H1 (cell line): ENCODE results near the gene MEIOB. TPM values are rescaled to one million over a fixed set of nuclear protein-coding genes. Genes with fewer than 3 reads are reported as not detected.

Source experiments
- CTCF ChIA-PET: fragments of 300-600 bp; sonication (Branson Sonifier 250); formaldehyde crosslinking; loops from one replicate; lab custom pipeline; 2021; ENCODE audit not compliant: partially characterized antibody; lab: Charles Lee
- POLR2A ChIA-PET: fragments of 300-600 bp; sonication (Branson Sonifier 250); formaldehyde crosslinking; loops from one replicate; lab custom pipeline; 2021; ENCODE audit warnings: inconsistent platforms; ENCODE audit not compliant: partially characterized antibody; lab: Charles Lee
- DNase-seq, 2 experiments: peaks; one replicate each; pipeline versions ENCODE4 v3.0.0 to v3.0.0-alpha.2; 2010 to 2022; ENCODE audit warnings: low spot score in 2 of 2, low read depth in 1 of 2, mixed read lengths in 1 of 2
- FAIRE-seq: peaks from 2 replicates; lab custom pipeline; 2011; peaks lifted over from hg19 to GRCh38; lab: Jason Lieb, UNC
- H2AFZ ChIP-seq: 2 replicates; pipeline ENCODE4 v1.8.1; 2012; ENCODE audit warnings: low read length, inconsistent platforms
- H2AK5ac ChIP-seq: 2 replicates; pipeline ENCODE4 v1.6.1; 2013; ENCODE audit warnings: low read depth, low read length
- H2BK120ac ChIP-seq: replicated peaks from 2 replicates; pipeline ENCODE3; 2013; ENCODE audit warnings: low read depth, low read length, inconsistent platforms
- H2BK12ac ChIP-seq: 2 replicates; pipeline ENCODE4 v1.6.1; 2013; ENCODE audit warnings: low read depth, low read length
- H2BK15ac ChIP-seq: 2 replicates; pipeline ENCODE4 v1.6.1; 2013; ENCODE audit warnings: low read length
- H2BK20ac ChIP-seq: 2 replicates; pipeline ENCODE4 v1.6.1; 2013; ENCODE audit warnings: low read length
- H2BK5ac ChIP-seq: 2 replicates; pipeline ENCODE4 v1.6.1; 2013; ENCODE audit warnings: low read depth, low read length
- H3K14ac ChIP-seq: 2 replicates; pipeline ENCODE4 v1.6.1; 2013; ENCODE audit warnings: inconsistent platforms; ENCODE audit not compliant: insufficient read length
- H3K18ac ChIP-seq: 2 replicates; pipeline ENCODE4 v1.6.1; 2013; ENCODE audit warnings: low read length; ENCODE audit errors: extremely low read depth
- H3K23ac ChIP-seq: 2 replicates; pipeline ENCODE4 v1.6.1; 2013; ENCODE audit warnings: inconsistent platforms; ENCODE audit not compliant: insufficient read length
- H3K23me2 ChIP-seq: 2 replicates; pipeline ENCODE4 v1.6.1; 2013; ENCODE audit warnings: low read depth, low read length
- H3K27ac ChIP-seq: 2 replicates; pipeline ENCODE4 v1.6.1; 2011; ENCODE audit warnings: low read depth, low read length, inconsistent platforms
- H3K27me3 ChIP-seq, 4 experiments: replicated peaks in 1 of 4; 1 replicate in 1 of 4; 2 replicates in 3 of 4; pipeline versions ENCODE4 v1.6.1 to v1.8.1; 2011 to 2013; ENCODE audit warnings: low read length in 3 of 4, mild to moderate bottlenecking in 3 of 4, inconsistent platforms in 2 of 4, mixed read lengths in 2 of 4, moderate library complexity in 1 of 4; ENCODE audit not compliant: control insufficient read depth in 3 of 4, insufficient read depth in 3 of 4; ENCODE audit errors: extremely low read depth in 1 of 4
- H3K36me3 ChIP-seq, 4 experiments: 2 replicates each; pipeline versions ENCODE4 v1.6.1 to v1.8.1; 2011 to 2013; ENCODE audit warnings: mild to moderate bottlenecking in 4 of 4, low read length in 3 of 4, moderate library complexity in 2 of 4, control low read depth in 1 of 4, inconsistent platforms in 1 of 4; ENCODE audit not compliant: insufficient read depth in 4 of 4, control insufficient read depth in 2 of 4
- H3K4ac ChIP-seq: replicated peaks from 2 replicates; pipeline ENCODE3; 2013; ENCODE audit warnings: low read length, low read depth, mixed read lengths, inconsistent platforms; ENCODE audit not compliant: insufficient read length
- H3K4me1 ChIP-seq, 4 experiments: replicated peaks in 1 of 4; 1 replicate in 1 of 4; 2 replicates in 3 of 4; pipeline versions ENCODE4 v1.6.1 to v1.8.1; 2011 to 2013; ENCODE audit warnings: low read length in 3 of 4, inconsistent platforms in 2 of 4, mixed read lengths in 1 of 4; ENCODE audit not compliant: insufficient read depth in 4 of 4, control insufficient read depth in 3 of 4
- H3K4me2 ChIP-seq, 2 experiments: 2 replicates each; pipeline versions ENCODE4 v1.6.1 to v1.8.1; 2011 to 2013; ENCODE audit warnings: low read depth in 2 of 2, low read length in 2 of 2, control low read depth in 1 of 2, inconsistent platforms in 1 of 2, mild to moderate bottlenecking in 1 of 2; ENCODE audit not compliant: insufficient read depth in 1 of 2
- H3K4me3 ChIP-seq, 4 experiments: fragments of 200-600, 300-600 bp in 1 of 4; sonication (generic), shearing (Covaris generic), sonication (Bioruptor Twin) in 1 of 4; 2 replicates each; pipeline versions ENCODE4 v1.5.1 to v1.8.1; 2011 to 2016; ENCODE audit warnings: low read length in 4 of 4, low read depth in 3 of 4, control low read depth in 2 of 4, inconsistent platforms in 2 of 4, mild to moderate bottlenecking in 2 of 4, mixed read lengths in 1 of 4, moderate library complexity in 1 of 4; ENCODE audit not compliant: insufficient read depth in 2 of 4; ENCODE audit errors: extremely low read depth in 1 of 4
- H3K56ac ChIP-seq: replicated peaks from 2 replicates; pipeline ENCODE3; 2013; ENCODE audit warnings: low read depth, mild to moderate bottlenecking, mixed read lengths, low read length, inconsistent platforms; ENCODE audit not compliant: insufficient read length
- H3K79me1 ChIP-seq: 2 replicates; pipeline ENCODE4 v1.6.1; 2013; ENCODE audit warnings: low read depth, low read length, control low read depth
- H3K79me2 ChIP-seq, 2 experiments: 2 replicates each; pipeline versions ENCODE4 v1.6.1 to v1.8.1; 2012 to 2013; ENCODE audit warnings: low read length in 2 of 2, mild to moderate bottlenecking in 2 of 2, inconsistent platforms in 1 of 2; ENCODE audit not compliant: insufficient read depth in 2 of 2, control insufficient read depth in 1 of 2
- H3K9ac ChIP-seq, 4 experiments: replicated peaks in 1 of 4; 1 replicate in 1 of 4; 2 replicates in 3 of 4; pipeline versions ENCODE4 v1.6.1 to v1.8.1; 2011 to 2013; ENCODE audit warnings: low read depth in 3 of 4, low read length in 3 of 4, control low read depth in 2 of 4, mild to moderate bottlenecking in 2 of 4, moderate library complexity in 2 of 4, inconsistent platforms in 1 of 4; ENCODE audit errors: extremely low read depth in 1 of 4
- H3K9me3 ChIP-seq, 2 experiments: 2 replicates each; pipeline versions ENCODE4 v1.6.1 to v1.8.1; 2012 to 2013; ENCODE audit warnings: mild to moderate bottlenecking in 2 of 2, moderate library complexity in 2 of 2, control low read depth in 1 of 2, inconsistent platforms in 1 of 2, low read depth in 1 of 2, low read length in 1 of 2, mixed read lengths in 1 of 2; ENCODE audit not compliant: insufficient read depth in 2 of 2
- H4K20me1 ChIP-seq, 2 experiments: replicated peaks in 1 of 2; 2 replicates each; pipeline versions ENCODE3 to v1.8.1; 2011 to 2013; ENCODE audit warnings: inconsistent platforms in 2 of 2, low read length in 2 of 2, mild to moderate bottlenecking in 1 of 2; ENCODE audit not compliant: insufficient read depth in 2 of 2, control insufficient read depth in 1 of 2
- H4K5ac ChIP-seq: 2 replicates; pipeline ENCODE4 v1.6.1; 2013; ENCODE audit warnings: low read length, low read depth, mixed read lengths, inconsistent platforms; ENCODE audit not compliant: insufficient read length
- H4K8ac ChIP-seq: 2 replicates; pipeline ENCODE4 v1.8.0; 2013; ENCODE audit warnings: mild to moderate bottlenecking, moderate library complexity, low read length, inconsistent platforms; ENCODE audit not compliant: insufficient read depth; ENCODE audit errors: extremely low read depth
- H4K91ac ChIP-seq: replicated peaks from 2 replicates; pipeline ENCODE3; 2013; ENCODE audit warnings: low read length, mixed read lengths, inconsistent platforms; ENCODE audit not compliant: insufficient read length
- ASH2L ChIP-seq: fragments of 200-600, 300-600 bp; sonication (generic); IDR thresholded peaks from one replicate; pipeline ENCODE4 v1.7.1; 2017; ENCODE audit warnings: low read length
- ATF2 ChIP-seq: IDR thresholded peaks from 2 replicates; pipeline ENCODE4 v1.6.1; 2012; ENCODE audit warnings: low read length, inconsistent platforms
- BCL11A ChIP-seq, 2 experiments: IDR thresholded peaks; one replicate each; pipeline ENCODE4 v1.6.1; 2011; ENCODE audit warnings: low read depth in 2 of 2, low read length in 2 of 2, mild to moderate bottlenecking in 2 of 2
- CBX5 ChIP-seq: fragments of 300-800, 300-1000 bp; sonication (generic); IDR thresholded peaks from 2 replicates; pipeline ENCODE4 v1.7.1; 2016; ENCODE audit warnings: antibody characterized with exemption, low read length, low read depth
- CEBPB ChIP-seq: IDR thresholded peaks from 2 replicates; pipeline ENCODE4 v1.6.1; 2012; ENCODE audit warnings: low read depth, low read length
- POLR2AphosphoS5 ChIP-seq: IDR thresholded peaks from 2 replicates; pipeline ENCODE4 v1.6.1; 2011; ENCODE audit warnings: low read depth, low read length
- SP1 ChIP-seq: IDR thresholded peaks from 2 replicates; pipeline ENCODE4 v1.6.1; 2011; ENCODE audit warnings: low read depth, low read length
- ZNF274 ChIP-seq: IDR thresholded peaks from 2 replicates; pipeline ENCODE4 v1.7.0; 2012; ENCODE audit warnings: low read length, borderline replicate concordance; ENCODE audit errors: extremely low read depth
- WGBS, 2 experiments: shearing (Covaris generic) in 1 of 2; methylation state at CpG; one replicate each; pipeline versions ENCODE4 v1.1.6 to v1.1.7; 2013 to 2015; ENCODE audit warnings: low lambda C conversion rate in 2 of 2, mixed read lengths in 2 of 2, inconsistent platforms in 1 of 2, low coverage in 1 of 2, missing lambda C conversion rate in 1 of 2; ENCODE audit not compliant: insufficient replicate concordance in 2 of 2, insufficient coverage in 1 of 2, insufficient read length in 1 of 2; ENCODE audit errors: extremely low coverage in 1 of 2, missing lambda C conversion rate in 1 of 2; 5-methylcytosine and 5-hydroxymethylcytosine counted together
- polyA plus RNA-seq, 7 experiments: library from polyadenylated mRNA; depleted of rRNA in 3 of 7; stranded (reverse) in 5 of 7; unstranded in 2 of 7; fragments of >200 nt in 5 of 7; fragments of 200-250 nt in 2 of 7; gene quantifications; 1 replicate in 5 of 7; 2 replicates in 1 of 7; 4 replicates in 1 of 7; pipeline versions ENCODE4 v1.2.1 to v1.2.3, GENCODE V29; 2011 to 2013; ENCODE audit warnings: missing spikeins in 2 of 7, mixed read lengths in 2 of 7
- total RNA-seq: library from RNA; stranded (reverse); fragmentation: NEBNext Ultra II Directional; extraction: Animal tissue kit (Norgen Biotek cat#: 25700); gene quantifications from 2 replicates; pipeline ENCODE4 v1.2.1, GENCODE V29; 2021

The MEIOB gene
- total and polyA plus RNA-seq, 2 of the 8 experiments (the other 6 are each of a cell fraction or from before 2014, with no cell fraction given): 0.63 to 1.1 TPM

DNA sequence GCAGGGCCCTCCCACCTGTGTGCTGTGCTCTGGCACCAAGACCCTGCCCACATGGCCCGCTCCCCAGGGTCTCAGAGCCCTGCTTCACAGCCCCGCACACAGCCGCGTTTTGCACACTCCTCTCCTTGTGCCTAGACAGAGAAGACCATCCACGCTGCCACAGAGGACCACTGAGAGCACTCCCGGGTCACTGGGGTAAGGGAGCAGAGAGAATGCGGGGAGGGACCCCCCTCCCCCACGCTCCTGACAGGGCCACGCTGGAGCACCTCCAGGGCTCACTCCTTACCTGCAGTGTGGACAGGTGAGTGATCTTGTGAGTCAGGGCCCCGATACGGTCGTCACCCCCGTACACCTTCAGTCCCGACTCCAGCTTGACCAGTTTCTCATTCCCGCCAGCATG lies 52.4 kb downstream of the MEIOB start:
- H3K9ac ChIP-seq: no peak overlapping the region
- H2BK120ac ChIP-seq: no peak overlapping the region
- no peaks in the 10 kb centered on the region for H3K27me3 ChIP-seq
- H3K23ac ChIP-seq: no peak overlapping the region
- H3K9me3 ChIP-seq: no peaks in the 10 kb centered on the region
- DNase-seq: no peak
- ChIA-PET CTCF (no interaction called here), POLR2A (interaction anchor here (1.0 kb wide), 1 partner anchor 28 kb away, joined by 3 read pairs; no protein-coding TSS in a partner anchor)
- H3K18ac ChIP-seq: no peak overlapping the region
- H2BK12ac ChIP-seq: no peak overlapping the region
- no peak overlapping the region for H3K4me3 ChIP-seq
- no peaks in the 10 kb centered on the region for H3K23me2 ChIP-seq
- H4K91ac ChIP-seq: no peak overlapping the region
- H2BK20ac ChIP-seq: no peak overlapping the region
- no peak overlapping the region for H3K14ac ChIP-seq
- no peak overlapping the region for H3K27ac ChIP-seq
- no peaks in the 10 kb centered on the region for H3K79me2 ChIP-seq
- H4K5ac ChIP-seq: no peak overlapping the region
- H2AFZ ChIP-seq: no peak overlapping the region
- H4K8ac ChIP-seq: no peak overlapping the region; the same call in 1 of the 2 replicates
- H3K4me2 ChIP-seq: no peak overlapping the region
- no peak overlapping the region for H2BK15ac ChIP-seq
- no peak overlapping the region for H3K4ac ChIP-seq
- no peak overlapping the region for H2BK5ac ChIP-seq
- H3K4me1 ChIP-seq: no peaks in the 10 kb centered on the region
- FAIRE-seq: no peak
- H3K79me1 ChIP-seq: no peaks in the 10 kb centered on the region; the same call in 1 of the 2 replicates
- TF ChIP-seq SP1 (no peak), BCL11A (IDR thresholded peaks at IDR 0.05; ENCODE audit: low read depth in 2 of 2, low read length in 2 of 2) (no peak), CEBPB (no peak), CBX5 (no peak), ATF2 (no peak), POLR2AphosphoS5 (no peak), ASH2L (no peak), ZNF274 (no peak)
- 97% methylated on average over 14 of the region's 15 CpGs; no CpG with 5 or more reads in 1 of the 2 experiments for WGBS, 2 experiments
- no peak overlapping the region for H3K56ac ChIP-seq
- H2AK5ac ChIP-seq: no peak overlapping the region
- peaks cover 0 to 9% (median 4%) of the 10 kb centered on the region in 4 experiments; a peak in 5 of 8 replicates for H3K36me3 ChIP-seq
- peaks cover 4 to 9% of the 10 kb centered on the region in 2 experiments for H4K20me1 ChIP-seq
